PFSK-1 (cell line): ENCODE measurements around the gene HAPLN2.
A peak's percentile ranks its signal among the peaks of the same experiment; 100 is the strongest.

ENCODE experiments used
- FOXP2 ChIP-seq: optimal IDR thresholded peaks from 2 replicates; pipeline ENCODE3; 2011; ENCODE audit warnings: borderline replicate concordance, control low read depth, inconsistent platforms; ENCODE audit not compliant: insufficient read depth; ENCODE audit errors: extremely low read length, extremely low read depth
- POLR2AphosphoS5 ChIP-seq: IDR thresholded peaks from 2 replicates; pipeline ENCODE4 v1.6.1; 2012; ENCODE audit warnings: low read depth, mild to moderate bottlenecking, control low read depth, low read length, moderate library complexity
- REST ChIP-seq, 2 experiments: IDR thresholded peaks; 2 replicates each; pipeline versions ENCODE4 v1.6.1 to v1.8.0; 2011 to 2012; ENCODE audit warnings: low read depth in 2 of 2, low read length in 2 of 2, control low read depth in 1 of 2, inconsistent platforms in 1 of 2, mild to moderate bottlenecking in 1 of 2, moderate library complexity in 1 of 2; ENCODE audit not compliant: insufficient read depth in 1 of 2
- SIN3A ChIP-seq: IDR thresholded peaks from 2 replicates; pipeline ENCODE4 v1.6.1; 2012; ENCODE audit warnings: mild to moderate bottlenecking, low read length, moderate library complexity, borderline replicate concordance; ENCODE audit not compliant: insufficient read depth
- TAF1 ChIP-seq: IDR thresholded peaks from 2 replicates; pipeline ENCODE4 v1.6.1; 2012; ENCODE audit warnings: low read length, control low read depth, borderline replicate concordance; ENCODE audit not compliant: insufficient read depth

The HAPLN2 gene

GRCh38 chr1:156652131-156652991, 33.1 kb downstream of the HAPLN2 start:
- TF ChIP-seq FOXP2 = no peak
- no peak for TF ChIP-seq TAF1
- peak; percentile 90 to 95 for TF ChIP-seq REST (IDR thresholded peaks at IDR 0.05; ENCODE audit: insufficient read depth in 1 of 2, low read depth in 2 of 2, low read length in 2 of 2)

- 0 out of 4 replicates have a peak, but pooled peaks of 1 of the 2 experiments have one; percentile 13 for TF ChIP-seq REST (IDR thresholded peaks at IDR 0.05; ENCODE audit: insufficient read depth in 1 of 2, low read depth in 2 of 2, low read length in 2 of 2)
- no peak for TF ChIP-seq TAF1
These were observed 33.8 kb downstream of the HAPLN2 start for GRCh38 chr1:156652992-156653355.

GRCh38 chr1:156654700-156655099, 35.5 kb downstream of the HAPLN2 start:
- TF ChIP-seq TAF1 = no peak
- no peak for TF ChIP-seq POLR2AphosphoS5
- TF ChIP-seq FOXP2 = no peak

GRCh38 chr1:156655151-156655903, 36.1 kb downstream of the HAPLN2 start:
- TF ChIP-seq REST (IDR thresholded peaks at IDR 0.05; ENCODE audit: insufficient read depth in 1 of 2, low read depth in 2 of 2, low read length in 2 of 2) (0 out of 4 replicates have a peak, but pooled peaks of 1 of the 2 experiments have one; percentile 12), POLR2AphosphoS5 (no peak)

GRCh38 chr1:156655904-156656516, 36.8 kb downstream of the HAPLN2 start:
- TF ChIP-seq FOXP2 (no peak), TAF1 (no peak), POLR2AphosphoS5 (no peak), SIN3A (no peak), REST (IDR thresholded peaks at IDR 0.05; ENCODE audit: insufficient read depth in 1 of 2, low read depth in 2 of 2, low read length in 2 of 2) (no peak)
